GM12865 (cell line): ENCODE measurements around the gene ACBD4.

Source experiments
- DNase-seq: peaks from one replicate; pipeline ENCODE4 v3.0.0; 2010; ENCODE audit warnings: low read depth
- H3K4me3 ChIP-seq: 2 replicates; pipeline ENCODE4 v1.5.1; 2011; ENCODE audit warnings: mild to moderate bottlenecking, low read depth, low read length, control low read depth
- CTCF ChIP-seq: IDR thresholded peaks from 2 replicates; pipeline ENCODE4 v1.5.1; 2011; ENCODE audit warnings: low read length, control low read depth, low read depth, inconsistent platforms; ENCODE audit not compliant: insufficient read depth; ENCODE audit errors: missing control alignments

ACBD4 gene

GRCh38 chr17:45164734-45165269 is 29.3 kb downstream of the ACBD4 start:
- TF ChIP-seq CTCF: no peak
- no peak for DNase-seq

GRCh38 chr17:45168991-45169752 is 33.7 kb downstream of the ACBD4 start:
- DNase-seq: no peak
- no peak overlapping the region for H3K4me3 ChIP-seq
- TF ChIP-seq CTCF: no peak

More at GRCh38 chr17:45164734-45165269, 29.3 kb downstream of the ACBD4 start:
- no peak overlapping the region for H3K4me3 ChIP-seq

GRCh38 chr17:45170280-45170930 is 34.9 kb downstream of the ACBD4 start:
- DNase-seq: no peak
- no peak for TF ChIP-seq CTCF
- no peak overlapping the region for H3K4me3 ChIP-seq

GRCh38 chr17:45170931-45171337 is 35.4 kb downstream of the ACBD4 start:
- TF ChIP-seq CTCF: no peak
- no peak overlapping the region for H3K4me3 ChIP-seq
- no peak for DNase-seq

GRCh38 chr17:45171338-45172231 is 36.1 kb downstream of the ACBD4 start:
- DNase-seq: no peak
- H3K4me3 ChIP-seq: no peak overlapping the region
- TF ChIP-seq CTCF: no peak

- H3K4me3 ChIP-seq: no peak overlapping the region
- no peak for TF ChIP-seq CTCF
These were observed 36.7 kb downstream of the ACBD4 start for GRCh38 chr17:45172232-45172540.

More at GRCh38 chr17:45172232-45172540, 36.7 kb downstream of the ACBD4 start:
- DNase-seq: no peak
